Measurements from ENCODE around the gene MCC.

DNA sequence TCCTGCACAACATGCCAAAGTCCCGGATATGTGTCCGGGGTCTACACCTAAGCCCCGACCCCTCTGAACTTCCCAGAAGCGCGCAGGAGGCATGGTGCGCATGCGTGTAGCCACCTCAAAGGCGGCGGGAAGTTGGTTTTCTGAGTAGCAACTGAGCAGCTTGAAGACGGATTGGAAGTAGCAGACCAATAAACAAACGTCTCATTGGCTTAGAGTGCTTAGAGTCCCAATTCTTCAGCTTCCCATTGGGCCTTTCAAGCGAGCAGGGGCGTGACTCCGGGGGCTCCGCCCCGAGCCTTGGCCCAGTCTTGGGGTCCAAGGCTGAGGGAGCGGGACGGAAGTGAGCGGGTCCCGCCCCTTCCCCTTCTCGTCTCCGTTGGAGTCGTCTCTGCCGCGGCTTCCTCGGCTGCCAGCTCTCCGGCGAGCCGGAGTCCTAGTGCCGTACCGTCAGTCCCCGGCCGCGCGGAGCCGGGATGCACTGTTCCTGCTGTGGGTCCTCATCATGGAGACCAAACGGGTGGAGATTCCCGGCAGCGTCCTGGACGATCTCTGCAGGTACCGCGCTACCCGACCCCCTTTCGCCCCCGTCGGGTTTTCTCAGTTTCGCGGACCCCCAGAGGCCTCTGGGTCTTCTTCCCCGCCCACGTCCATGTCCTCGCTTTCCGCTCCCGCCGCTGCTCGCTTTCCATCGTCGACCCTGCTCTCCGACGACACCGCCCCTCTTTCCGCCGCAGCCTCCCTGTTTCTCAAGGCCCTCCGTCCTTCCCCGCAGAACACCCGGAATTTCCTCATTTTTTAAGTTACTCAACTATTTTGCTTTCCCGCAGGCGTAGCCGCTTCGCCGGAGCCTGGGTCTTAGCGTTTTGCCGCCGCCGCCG is 511.6 kb downstream of the MCC start, which contains the start of gene DCP2:
- no peak for TF ChIP-seq EZH2 (IDR thresholded peaks at IDR 0.05; ENCODE audit: insufficient read depth, poor library complexity, severe bottlenecking)
- TF ChIP-seq EZH2phosphoT487 (IDR thresholded peaks at IDR 0.05; ENCODE audit: insufficient read depth, low read depth): no peak
